Activated naive CD4-positive, alpha-beta T cell treated with anti-CD3 and anti-CD28 coated beads, Interleukin-2, amount 50 U/mL, for 24 hours (primary cell): ENCODE data around the gene STN1.

Source experiments
- H3K27ac Mint-ChIP-seq: one replicate; pipeline ENCODE4 v1.8.0; 2021; ENCODE audit warnings: mild to moderate bottlenecking, mixed read lengths
- H3K27me3 Mint-ChIP-seq: one replicate; pipeline ENCODE4 v1.8.0; 2021; ENCODE audit warnings: mixed read lengths
- H3K36me3 Mint-ChIP-seq: one replicate; pipeline ENCODE4 v1.8.0; 2021; ENCODE audit warnings: mixed read lengths
- H3K4me1 Mint-ChIP-seq: one replicate; pipeline ENCODE4 v1.8.0; 2021; ENCODE audit warnings: mixed read lengths
- H3K4me3 Mint-ChIP-seq: one replicate; pipeline ENCODE4 v1.8.0; 2021; ENCODE audit warnings: mild to moderate bottlenecking, mixed read lengths
- H3K9me3 Mint-ChIP-seq: one replicate; pipeline ENCODE4 v1.8.0; 2021; ENCODE audit warnings: mixed read lengths

The STN1 gene

DNA sequence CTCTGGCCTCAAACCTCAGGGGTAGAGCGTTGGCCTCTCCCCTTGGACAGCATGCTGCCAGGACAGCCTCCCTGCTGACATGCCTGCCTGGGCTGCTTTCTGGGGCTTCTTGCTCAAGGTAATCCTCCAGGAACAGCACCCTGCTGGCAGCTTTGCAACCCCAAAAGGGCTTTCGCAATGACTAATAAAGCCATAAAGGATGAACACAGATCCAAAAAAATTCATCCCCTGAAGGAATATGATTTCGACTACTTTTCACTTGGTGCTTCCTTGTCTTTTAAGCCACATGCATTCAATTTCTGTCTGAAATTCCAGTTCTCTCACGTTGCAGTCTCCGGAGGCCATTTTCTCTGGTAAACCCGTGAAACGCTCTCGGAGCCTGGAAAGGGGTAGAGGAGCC lies 47.5 kb downstream of the STN1 start:
- Mint-ChIP-seq H3K27ac (no peak overlapping the region), H3K9me3 (no peaks in the 10 kb centered on the region)

DNA sequence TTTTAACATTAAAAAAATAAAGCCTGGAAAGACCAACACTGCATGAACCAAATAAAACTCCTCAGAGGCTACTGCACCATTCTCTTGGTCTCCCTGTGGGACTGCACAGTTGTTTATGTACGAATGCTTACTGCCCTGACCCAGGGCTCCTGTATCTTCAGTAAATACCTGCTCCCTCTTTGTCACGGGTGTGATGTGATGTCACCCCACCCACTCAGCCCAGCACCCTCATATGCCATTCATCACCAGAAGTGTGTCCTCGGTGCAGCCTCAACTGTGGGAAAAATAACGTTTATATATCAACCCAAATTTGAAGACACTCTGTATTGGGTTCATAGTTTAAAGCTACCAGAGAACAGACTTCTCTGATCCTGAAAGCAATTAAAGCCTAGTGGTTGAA lies 48.6 kb downstream of the STN1 start:
- no peak overlapping the region for H3K27ac Mint-ChIP-seq
- H3K9me3 Mint-ChIP-seq, result peaks cover 8% of the 10 kb centered on the region
- no peaks in the 10 kb centered on the region for H3K27me3 Mint-ChIP-seq
- H3K36me3 Mint-ChIP-seq, result peaks cover 10% of the 10 kb centered on the region
- no peaks in the 10 kb centered on the region for H3K4me1 Mint-ChIP-seq
- H3K4me3 Mint-ChIP-seq, result no peak overlapping the region

More for the DNA sequence above, 47.5 kb downstream of the STN1 start:
- no peak overlapping the region for H3K4me3 Mint-ChIP-seq
- peaks cover 4% of the 10 kb centered on the region for H3K36me3 Mint-ChIP-seq
- no peaks in the 10 kb centered on the region for H3K27me3 Mint-ChIP-seq
- no peaks in the 10 kb centered on the region for H3K4me1 Mint-ChIP-seq

DNA sequence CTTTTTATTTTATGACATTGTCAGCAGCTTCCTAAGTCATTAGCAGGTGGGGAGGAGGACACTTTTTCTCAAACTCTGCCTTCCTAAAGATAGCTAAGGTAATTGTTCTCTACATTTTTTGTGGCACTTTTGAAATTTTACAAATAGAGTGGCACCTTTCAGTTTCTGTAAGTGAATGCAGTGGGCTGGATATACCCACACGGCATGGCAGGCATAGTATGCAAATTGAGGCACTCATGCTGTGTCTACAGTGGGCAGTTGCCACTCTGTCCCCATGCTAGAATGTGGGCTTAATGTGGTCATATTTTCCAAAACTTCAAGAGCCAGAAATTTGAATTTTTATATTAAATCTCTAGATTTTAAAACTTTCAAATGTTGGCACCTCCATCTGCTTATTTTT lies 49.8 kb downstream of the STN1 start:
- Mint-ChIP-seq H3K4me3 (no peak overlapping the region), H3K27me3 (no peaks in the 10 kb centered on the region), H3K27ac (no peak overlapping the region), H3K4me1 (no peaks in the 10 kb centered on the region), H3K36me3 (peaks cover 17% of the 10 kb centered on the region), H3K9me3 (peaks cover 8% of the 10 kb centered on the region)

DNA sequence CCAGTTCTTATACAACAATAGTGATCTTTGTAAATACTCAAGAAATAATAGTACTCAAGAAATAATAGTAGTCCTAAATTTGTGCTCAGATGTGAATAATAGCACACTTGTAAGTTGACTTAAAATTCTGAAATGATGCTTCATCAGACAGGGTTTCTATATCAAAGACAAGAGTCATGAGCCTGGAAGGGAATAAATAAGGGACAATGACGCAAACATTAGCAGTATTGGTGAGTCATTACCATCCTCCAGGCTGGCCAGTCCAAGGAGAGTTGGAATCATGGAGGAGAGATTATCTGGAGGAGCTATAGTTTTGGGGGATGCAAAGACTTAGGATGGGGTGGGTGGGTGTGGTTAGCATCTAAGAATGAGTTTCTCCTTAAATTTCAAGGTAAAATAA lies 56.5 kb downstream of the STN1 start:
- peaks cover 1% of the 10 kb centered on the region for H3K4me1 Mint-ChIP-seq

DNA sequence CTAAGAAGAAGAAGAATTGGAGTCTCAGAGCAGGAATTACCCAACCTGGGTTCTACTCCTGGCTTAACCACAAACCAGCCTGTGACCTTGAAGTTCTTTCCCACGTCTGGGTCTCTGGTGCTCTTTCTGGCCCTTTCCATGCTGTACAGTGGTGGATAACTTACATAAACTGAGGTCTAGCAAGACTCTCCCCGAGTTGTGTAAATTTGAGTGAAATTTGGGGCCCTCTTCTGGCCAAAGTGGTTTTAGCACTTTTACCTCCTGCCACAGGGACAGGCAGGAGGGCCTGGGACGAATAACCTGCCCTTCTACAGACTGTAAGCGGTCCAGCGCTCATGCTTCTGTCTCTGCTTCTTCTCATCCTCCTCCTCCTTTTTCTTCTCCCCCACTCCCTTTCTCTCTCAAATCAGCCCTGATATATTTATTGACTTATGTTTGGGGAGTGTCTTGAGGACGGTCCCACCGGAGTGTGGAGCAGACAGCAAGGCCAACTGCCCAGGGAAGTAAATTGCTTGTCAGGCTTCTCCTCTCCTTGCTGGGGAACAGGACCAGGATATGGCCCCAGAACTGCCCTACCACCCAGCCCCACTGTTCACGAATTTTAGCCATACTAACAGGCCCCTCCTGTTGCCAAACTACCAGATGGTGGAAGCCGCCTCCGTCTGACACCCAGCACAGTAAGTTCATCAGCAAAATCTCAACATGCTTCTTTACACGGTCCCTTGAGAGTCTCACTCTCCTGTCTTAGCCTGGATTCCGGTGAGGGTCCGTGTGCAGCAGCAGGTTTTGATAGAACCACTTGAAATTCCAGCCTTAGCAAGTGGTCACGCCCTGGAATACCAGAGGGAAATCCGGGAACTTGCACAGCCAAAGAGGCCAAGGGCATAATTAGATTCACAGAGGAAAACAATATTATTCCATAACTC lies 58.6 kb downstream of the STN1 start:
- Mint-ChIP-seq H3K4me3 (no peak overlapping the region), H3K27ac (no peak overlapping the region), H3K4me1 (peaks cover 12% of the 10 kb centered on the region), H3K9me3 (no peaks in the 10 kb centered on the region), H3K36me3 (peaks cover 11% of the 10 kb centered on the region), H3K27me3 (peaks cover 15% of the 10 kb centered on the region)

More for the DNA sequence above, 56.5 kb downstream of the STN1 start:
- Mint-ChIP-seq H3K27me3 (peaks cover 6% of the 10 kb centered on the region), H3K27ac (no peak overlapping the region), H3K36me3 (peaks cover 20% of the 10 kb centered on the region), H3K9me3 (peaks cover 8% of the 10 kb centered on the region), H3K4me3 (no peak overlapping the region)

DNA sequence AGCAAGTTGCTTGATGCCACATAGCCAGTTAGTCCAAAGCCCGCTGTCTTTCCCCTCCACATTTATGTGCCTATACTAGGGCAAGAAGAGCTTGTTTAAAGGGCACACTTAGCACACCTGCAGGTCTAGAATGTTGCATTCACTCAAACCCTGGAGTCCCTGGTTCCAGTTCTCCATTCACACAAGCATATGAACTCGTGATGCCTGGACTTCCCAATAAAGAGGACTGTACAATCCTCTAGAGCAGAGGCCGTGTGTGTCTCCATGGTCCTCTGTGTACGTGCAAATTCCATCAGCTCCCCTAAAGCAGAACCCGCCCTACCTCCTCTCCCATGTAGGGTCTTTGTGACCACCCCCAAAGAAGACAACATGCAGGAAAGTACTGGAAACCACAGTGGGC lies 59.6 kb downstream of the STN1 start:
- peaks cover 17% of the 10 kb centered on the region for H3K4me1 Mint-ChIP-seq
- no peak overlapping the region for H3K27ac Mint-ChIP-seq
- no peak overlapping the region for H3K4me3 Mint-ChIP-seq
- H3K36me3 Mint-ChIP-seq, result peaks cover 4% of the 10 kb centered on the region
- peaks cover 17% of the 10 kb centered on the region for H3K27me3 Mint-ChIP-seq
- no peaks in the 10 kb centered on the region for H3K9me3 Mint-ChIP-seq

DNA sequence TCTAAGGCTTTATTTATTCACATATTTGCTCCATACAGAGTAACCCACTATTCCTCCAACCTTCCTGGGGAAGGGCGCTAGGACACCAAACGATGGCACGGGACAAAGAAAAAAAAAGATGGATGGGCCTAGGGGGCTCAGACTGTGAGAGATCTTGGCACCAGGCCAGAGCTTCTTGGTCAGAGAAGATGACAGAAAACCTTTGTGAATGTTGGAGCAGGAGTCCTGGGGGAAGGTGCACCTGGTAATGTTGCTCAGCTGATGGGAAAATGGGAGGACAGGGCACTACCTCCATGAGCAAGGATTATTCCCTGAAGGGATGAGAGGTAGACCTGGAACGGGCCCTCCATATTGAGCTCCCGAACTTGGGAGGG lies 61.2 kb downstream of the STN1 start:
- Mint-ChIP-seq H3K4me1 (peaks cover 17% of the 10 kb centered on the region), H3K9me3 (no peaks in the 10 kb centered on the region), H3K27me3 (peaks cover 22% of the 10 kb centered on the region), H3K27ac (peak overlapping the region; percentile 47), H3K4me3 (peak overlapping the region; percentile 57), H3K36me3 (peaks cover 4% of the 10 kb centered on the region)

DNA sequence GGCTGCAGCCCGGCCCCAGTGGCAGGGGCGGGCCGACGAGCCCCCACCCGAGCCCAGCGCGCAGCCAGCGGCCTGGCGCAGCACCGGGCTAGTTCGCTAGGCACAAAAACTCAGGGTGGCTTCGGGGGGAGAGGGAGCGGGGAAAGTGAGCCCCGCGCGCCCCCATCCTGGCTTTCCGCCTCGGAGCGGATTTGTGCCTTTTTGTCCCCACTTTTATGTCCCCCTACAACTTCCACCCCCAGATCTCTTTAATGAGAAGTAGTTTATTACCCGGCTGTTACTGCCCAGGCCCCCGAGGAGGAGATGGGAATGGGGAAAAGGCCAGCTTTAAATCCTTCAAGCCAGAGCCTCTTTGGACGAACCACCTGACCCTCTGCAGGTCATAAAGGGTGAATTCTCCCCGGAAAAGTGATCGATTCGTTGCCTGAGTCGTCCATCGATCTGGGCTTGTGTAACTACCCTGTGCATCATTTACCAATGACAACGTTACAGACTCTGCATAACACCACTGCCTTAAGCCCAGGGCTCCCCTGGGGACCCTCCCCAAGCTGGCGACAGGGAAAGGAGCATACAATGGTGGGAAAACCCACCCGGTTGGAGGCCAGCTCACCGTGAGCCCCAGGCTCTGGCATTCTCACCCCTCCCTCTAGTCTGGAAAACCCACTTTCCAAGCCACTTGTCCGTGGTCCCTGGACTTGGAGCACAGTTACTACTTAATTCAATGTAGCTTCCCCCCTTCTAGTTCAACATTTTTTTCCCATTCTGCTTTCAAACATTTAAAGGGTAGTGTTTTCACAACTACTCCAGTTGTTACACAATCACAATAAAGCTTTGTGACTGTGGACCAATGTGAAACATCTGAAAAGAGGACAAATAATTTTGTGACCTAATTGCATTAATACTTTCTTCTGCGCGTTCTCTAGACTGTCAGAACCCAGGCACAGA lies 61.9 kb downstream of the STN1 start:
- Mint-ChIP-seq H3K4me1 (peaks cover 17% of the 10 kb centered on the region), H3K27me3 (peaks cover 22% of the 10 kb centered on the region), H3K36me3 (peaks cover 2% of the 10 kb centered on the region), H3K27ac (peak overlapping the region; percentile 47), H3K4me3 (peak overlapping the region; percentile 57), H3K9me3 (no peaks in the 10 kb centered on the region)

DNA sequence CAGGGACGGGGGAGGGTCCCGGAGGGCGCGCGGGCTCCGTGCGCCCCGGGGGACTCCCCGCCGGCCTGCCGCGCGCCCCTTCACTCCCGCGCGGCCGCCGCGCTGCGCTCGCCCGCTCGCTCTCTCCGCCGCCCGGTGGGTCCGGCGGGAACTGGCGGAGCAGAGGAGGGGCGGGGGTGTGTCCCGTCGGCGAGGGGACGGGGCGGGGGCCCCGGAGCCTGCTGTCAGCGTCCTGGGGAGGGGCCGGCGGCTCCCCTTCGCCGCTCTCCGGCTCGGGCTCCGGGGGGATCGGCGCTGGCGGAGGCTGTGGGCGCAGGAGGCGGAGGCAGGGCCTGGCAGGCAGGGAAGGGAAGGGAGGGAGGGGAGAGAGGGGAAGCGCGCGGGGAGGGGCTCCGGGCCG lies 62.6 kb downstream of the STN1 start, which contains the start of gene SH3PXD2A:
Gene SH3PXD2A (minus strand): TSS at position 153 of the 400 bp plus-strand sequence. CDS start 310 bp downstream, outside the sequence.
- H3K27ac Mint-ChIP-seq, result no peak within 1 kb of the TSS
- H3K4me1 Mint-ChIP-seq, result peaks cover 17% of the 10 kb centered on the region
- peaks cover 22% of the 10 kb centered on the region for H3K27me3 Mint-ChIP-seq
- H3K36me3 Mint-ChIP-seq, result peaks cover 2% of the 10 kb centered on the region
- no peaks in the 10 kb centered on the region for H3K9me3 Mint-ChIP-seq
- H3K4me3 Mint-ChIP-seq, result peak within 1 kb of the TSS; percentile 87

DNA sequence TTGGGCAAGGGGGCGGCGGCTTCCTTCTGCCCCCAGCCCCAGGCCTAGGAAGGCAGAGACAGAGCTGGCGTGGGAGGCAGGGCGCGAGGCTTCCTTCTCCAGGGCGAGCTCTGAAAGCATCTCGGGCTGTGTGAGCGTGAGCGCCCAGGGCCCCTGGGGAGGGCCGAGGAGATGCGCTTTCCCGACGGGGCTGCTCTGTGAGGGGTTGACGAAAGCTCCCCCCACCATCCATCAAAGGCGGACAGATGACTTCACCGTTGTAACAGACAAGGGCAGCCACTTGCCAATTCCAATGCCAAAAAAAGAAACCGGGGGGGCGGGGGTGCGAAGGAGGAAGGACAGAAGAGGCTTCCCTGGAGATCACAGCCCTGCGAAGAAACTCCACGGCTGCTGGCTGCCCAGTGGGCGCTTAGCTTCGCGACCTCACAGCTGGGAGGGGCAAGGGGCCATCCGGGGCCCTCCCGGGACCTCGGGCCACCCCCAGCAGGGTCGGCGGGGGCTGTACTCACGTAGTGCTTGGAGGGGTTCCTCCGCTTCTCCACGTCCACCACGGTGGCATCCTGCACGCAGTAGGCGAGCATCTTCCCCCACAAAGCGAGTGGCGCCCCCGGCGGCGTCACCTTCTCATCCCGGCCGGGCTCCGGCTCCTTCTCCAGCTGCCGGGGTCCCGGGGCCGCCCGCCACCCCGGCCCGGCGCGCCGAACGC lies 63.1 kb downstream of the STN1 start:
- Mint-ChIP-seq H3K27ac (no peak overlapping the region), H3K9me3 (no peaks in the 10 kb centered on the region), H3K27me3 (peaks cover 22% of the 10 kb centered on the region), H3K4me3 (peak overlapping the region; percentile 87), H3K4me1 (peaks cover 17% of the 10 kb centered on the region), H3K36me3 (peaks cover 2% of the 10 kb centered on the region)

DNA sequence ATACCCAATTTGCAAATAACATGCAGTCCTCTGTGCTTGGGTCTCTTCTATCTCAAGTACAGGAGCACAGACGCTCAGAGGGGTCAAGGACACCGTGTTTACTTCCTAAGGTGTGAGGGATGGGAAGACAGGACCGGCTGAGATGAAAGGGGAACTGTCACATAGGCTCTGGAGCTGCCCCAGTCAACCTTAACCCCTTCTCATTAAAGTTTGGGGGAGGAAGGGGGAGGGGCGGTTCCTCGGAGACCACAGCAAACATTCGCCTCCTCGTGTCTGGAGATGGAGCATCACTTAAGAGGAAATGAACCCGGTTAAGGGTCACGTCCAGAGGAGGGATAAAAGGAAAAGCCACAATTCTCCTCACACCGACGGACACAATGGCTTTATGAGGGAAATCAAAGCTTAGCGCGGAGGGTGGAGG lies 63.7 kb downstream of the STN1 start:
- Mint-ChIP-seq H3K27me3 (peaks cover 22% of the 10 kb centered on the region), H3K4me3 (peak overlapping the region; percentile 87), H3K9me3 (no peaks in the 10 kb centered on the region), H3K36me3 (peaks cover 2% of the 10 kb centered on the region), H3K4me1 (peaks cover 17% of the 10 kb centered on the region), H3K27ac (no peak overlapping the region)

DNA sequence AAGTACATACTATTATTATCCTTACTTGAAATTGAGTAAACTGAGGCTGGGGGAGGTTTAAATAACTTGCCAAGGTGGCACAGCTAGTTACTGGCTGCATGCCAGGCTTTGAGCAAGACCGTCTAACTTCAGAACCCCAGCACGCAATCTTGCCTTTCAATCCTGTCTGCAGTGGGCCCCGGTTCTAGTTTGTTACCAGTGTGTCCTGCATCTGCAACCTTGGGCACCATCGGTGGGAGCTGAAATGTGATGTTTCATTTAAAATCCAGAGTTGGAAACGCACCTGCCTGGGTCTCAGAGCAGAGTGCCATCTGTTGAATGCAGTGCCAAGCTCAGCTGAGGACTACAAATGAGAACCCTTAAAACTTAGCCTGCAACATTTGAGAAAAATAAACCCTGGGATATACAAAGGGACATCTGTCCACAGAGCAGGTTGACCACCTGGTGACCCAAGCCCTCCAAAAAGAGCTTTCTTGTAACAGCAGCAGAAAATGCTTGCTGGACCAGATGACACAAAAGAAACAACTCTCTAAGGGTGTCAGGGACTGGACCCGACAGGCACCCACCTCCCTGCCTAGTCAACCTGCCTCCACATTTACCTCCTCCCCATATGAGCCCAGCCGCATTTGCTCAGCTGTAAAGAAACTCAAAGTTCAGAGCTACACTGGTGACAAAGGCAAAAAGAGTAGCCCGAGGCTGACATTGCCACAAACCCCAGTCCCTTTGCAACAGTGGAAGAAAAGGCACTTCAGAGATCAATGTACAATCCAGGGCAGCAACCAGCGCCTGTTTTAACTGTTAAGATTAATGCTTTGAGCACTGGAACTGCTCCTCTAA lies 64.3 kb downstream of the STN1 start:
- H3K36me3 Mint-ChIP-seq, result peaks cover 2% of the 10 kb centered on the region
- no peaks in the 10 kb centered on the region for H3K9me3 Mint-ChIP-seq
- peaks cover 18% of the 10 kb centered on the region for H3K4me1 Mint-ChIP-seq
- peaks cover 22% of the 10 kb centered on the region for H3K27me3 Mint-ChIP-seq
- peak overlapping the region; percentile 87 for H3K4me3 Mint-ChIP-seq
- no peak overlapping the region for H3K27ac Mint-ChIP-seq

DNA sequence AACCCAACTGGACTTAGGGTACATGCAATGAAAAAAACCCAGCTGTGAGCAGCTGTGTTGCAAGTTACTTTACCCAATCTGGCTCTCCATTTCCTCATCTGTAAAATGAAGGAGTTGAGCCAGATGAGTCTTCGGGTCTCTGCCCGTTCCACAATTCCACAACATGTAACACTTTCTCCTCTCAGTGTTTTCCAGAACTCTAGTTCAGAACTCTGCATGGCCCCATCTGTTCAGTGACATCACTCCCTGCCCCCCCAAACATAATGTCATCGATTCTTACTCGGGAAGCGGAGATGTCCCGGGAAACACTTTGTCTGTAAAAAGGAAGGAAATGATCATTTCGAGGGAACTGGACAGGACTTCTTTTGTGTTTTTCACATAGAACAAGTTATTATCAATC lies 65.1 kb downstream of the STN1 start:
- no peak overlapping the region for H3K27ac Mint-ChIP-seq
- peaks cover 20% of the 10 kb centered on the region for H3K4me1 Mint-ChIP-seq
- peaks cover 22% of the 10 kb centered on the region for H3K27me3 Mint-ChIP-seq
- H3K36me3 Mint-ChIP-seq, result peaks cover 2% of the 10 kb centered on the region
- no peak overlapping the region for H3K4me3 Mint-ChIP-seq
- H3K9me3 Mint-ChIP-seq, result no peaks in the 10 kb centered on the region

DNA sequence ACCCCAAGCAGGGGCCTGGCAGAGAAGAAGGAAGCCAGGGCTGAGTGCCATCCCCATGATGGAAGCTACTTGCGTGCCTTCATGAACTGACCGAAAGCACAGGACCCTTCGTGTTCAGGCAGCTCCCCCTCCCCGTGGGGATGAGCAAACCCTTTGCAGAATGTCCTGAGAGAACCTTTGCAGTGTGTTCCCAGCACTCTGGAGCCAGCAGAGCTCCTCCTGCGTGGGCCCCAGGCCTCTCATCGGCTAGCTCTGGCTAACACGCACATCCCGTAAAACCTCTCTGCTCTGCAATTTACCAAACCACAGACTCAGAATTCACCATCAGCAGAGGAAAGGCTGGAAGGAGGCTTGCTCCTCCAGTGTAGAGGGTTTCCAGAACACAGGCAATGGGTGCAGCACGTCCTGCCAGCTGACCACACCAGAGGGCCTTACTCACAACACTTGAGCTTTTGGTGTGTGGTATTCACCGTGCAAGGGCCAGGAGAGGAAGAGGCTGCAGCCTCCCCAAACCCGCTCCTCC lies 65.7 kb downstream of the STN1 start:
- Mint-ChIP-seq H3K4me1 (peaks cover 20% of the 10 kb centered on the region), H3K9me3 (no peaks in the 10 kb centered on the region), H3K36me3 (peaks cover 2% of the 10 kb centered on the region), H3K4me3 (no peak overlapping the region), H3K27ac (no peak overlapping the region), H3K27me3 (peaks cover 22% of the 10 kb centered on the region)
